MM.1S (cell line): ENCODE measurements around the gene TPI1.

Source experiments
- EZH2 ChIP-seq: fragments of 300-600 bp; sonication (generic); optimal IDR thresholded peaks from 2 replicates; pipeline ENCODE3; 2017; ENCODE audit warnings: low read depth, mild to moderate bottlenecking, antibody characterized with exemption, low read length, mixed read lengths
- EZH2phosphoT487 ChIP-seq: fragments of 300-600 bp; sonication (generic); IDR thresholded peaks from 2 replicates; pipeline ENCODE4 v1.6.1; 2018; ENCODE audit warnings: antibody characterized with exemption, low read length
- TF ChIP-seq, protein P1 (sequence below): fragments of 300-600 bp; sonication (generic); IDR thresholded peaks from 2 replicates; pipeline ENCODE4 v1.5.1; 2016; ENCODE audit warnings: antibody characterized with exemption, low read length, mixed read lengths

GRCh38 chr12:6832125-6832524 lies 35.2 kb upstream of the TPI1 start:
- TF ChIP-seq, protein P1, sequence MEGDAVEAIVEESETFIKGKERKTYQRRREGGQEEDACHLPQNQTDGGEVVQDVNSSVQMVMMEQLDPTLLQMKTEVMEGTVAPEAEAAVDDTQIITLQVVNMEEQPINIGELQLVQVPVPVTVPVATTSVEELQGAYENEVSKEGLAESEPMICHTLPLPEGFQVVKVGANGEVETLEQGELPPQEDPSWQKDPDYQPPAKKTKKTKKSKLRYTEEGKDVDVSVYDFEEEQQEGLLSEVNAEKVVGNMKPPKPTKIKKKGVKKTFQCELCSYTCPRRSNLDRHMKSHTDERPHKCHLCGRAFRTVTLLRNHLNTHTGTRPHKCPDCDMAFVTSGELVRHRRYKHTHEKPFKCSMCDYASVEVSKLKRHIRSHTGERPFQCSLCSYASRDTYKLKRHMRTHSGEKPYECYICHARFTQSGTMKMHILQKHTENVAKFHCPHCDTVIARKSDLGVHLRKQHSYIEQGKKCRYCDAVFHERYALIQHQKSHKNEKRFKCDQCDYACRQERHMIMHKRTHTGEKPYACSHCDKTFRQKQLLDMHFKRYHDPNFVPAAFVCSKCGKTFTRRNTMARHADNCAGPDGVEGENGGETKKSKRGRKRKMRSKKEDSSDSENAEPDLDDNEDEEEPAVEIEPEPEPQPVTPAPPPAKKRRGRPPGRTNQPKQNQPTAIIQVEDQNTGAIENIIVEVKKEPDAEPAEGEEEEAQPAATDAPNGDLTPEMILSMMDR: no peak
- no peak for TF ChIP-seq EZH2
- no peak for TF ChIP-seq EZH2phosphoT487
